GM19035 (cell line): ENCODE measurements around the gene PLA2G4F.

Experiments
- ATAC-seq: cut with Tn5 transposase; IDR thresholded peaks from one replicate; pipeline ENCODE4 v1.9.1; 2021; ENCODE audit not compliant: unreplicated experiment

PLA2G4F gene

GRCh38 chr15:42147431-42147735, 9.1 kb downstream of the PLA2G4F start:
- no peak for ATAC-seq

GRCh38 chr15:42146551-42147430, 9.6 kb downstream of the PLA2G4F start:
- ATAC-seq = no peak

- no peak for ATAC-seq
These were observed 10.6 kb downstream of the PLA2G4F start for GRCh38 chr15:42145546-42146455.

- ATAC-seq = no peak
These were observed 11.5 kb downstream of the PLA2G4F start for GRCh38 chr15:42144841-42145375.

- ATAC-seq = no peak
These were observed 12.4 kb downstream of the PLA2G4F start for GRCh38 chr15:42143866-42144625.

- no peak for ATAC-seq
These were observed 13.1 kb downstream of the PLA2G4F start for GRCh38 chr15:42143356-42143755.

GRCh38 chr15:42141795-42142667, 14.4 kb downstream of the PLA2G4F start:
- ATAC-seq = no peak

- no peak for ATAC-seq
These were observed 15.2 kb downstream of the PLA2G4F start for GRCh38 chr15:42141246-42141645.

GRCh38 chr15:42140383-42141070, 15.9 kb downstream of the PLA2G4F start:
- ATAC-seq = no peak

GRCh38 chr15:42139596-42139995, 16.8 kb downstream of the PLA2G4F start:
- no peak for ATAC-seq

- ATAC-seq = no peak
These were observed 17.5 kb downstream of the PLA2G4F start for GRCh38 chr15:42138968-42139386.

- ATAC-seq = no peak
These were observed 18.0 kb downstream of the PLA2G4F start for GRCh38 chr15:42138411-42138810.

- ATAC-seq = no peak
These were observed 18.8 kb downstream of the PLA2G4F start for GRCh38 chr15:42137461-42138261.

GRCh38 chr15:42136513-42136912, 19.9 kb downstream of the PLA2G4F start:
- ATAC-seq = no peak

- ATAC-seq = no peak
These were observed 21.1 kb downstream of the PLA2G4F start for GRCh38 chr15:42135351-42135750.

- no peak for ATAC-seq
These were observed 21.7 kb downstream of the PLA2G4F start for GRCh38 chr15:42134617-42135245.

- no peak for ATAC-seq
These were observed 22.4 kb downstream of the PLA2G4F start for GRCh38 chr15:42133886-42134502.

GRCh38 chr15:42133356-42133755, 23.1 kb downstream of the PLA2G4F start:
- no peak for ATAC-seq
